ENCODE results near the gene AAGAB. TPM values are rescaled to one million over a fixed set of nuclear protein-coding genes. Genes with fewer than 3 reads are reported as not detected.

AAGAB gene
- total RNA-seq, 3 donors from 2014 or later (not counting 1 experiment from before 2014, with no cell fraction given): 41.1 to 44.3 (median 42.5) TPM

DNA sequence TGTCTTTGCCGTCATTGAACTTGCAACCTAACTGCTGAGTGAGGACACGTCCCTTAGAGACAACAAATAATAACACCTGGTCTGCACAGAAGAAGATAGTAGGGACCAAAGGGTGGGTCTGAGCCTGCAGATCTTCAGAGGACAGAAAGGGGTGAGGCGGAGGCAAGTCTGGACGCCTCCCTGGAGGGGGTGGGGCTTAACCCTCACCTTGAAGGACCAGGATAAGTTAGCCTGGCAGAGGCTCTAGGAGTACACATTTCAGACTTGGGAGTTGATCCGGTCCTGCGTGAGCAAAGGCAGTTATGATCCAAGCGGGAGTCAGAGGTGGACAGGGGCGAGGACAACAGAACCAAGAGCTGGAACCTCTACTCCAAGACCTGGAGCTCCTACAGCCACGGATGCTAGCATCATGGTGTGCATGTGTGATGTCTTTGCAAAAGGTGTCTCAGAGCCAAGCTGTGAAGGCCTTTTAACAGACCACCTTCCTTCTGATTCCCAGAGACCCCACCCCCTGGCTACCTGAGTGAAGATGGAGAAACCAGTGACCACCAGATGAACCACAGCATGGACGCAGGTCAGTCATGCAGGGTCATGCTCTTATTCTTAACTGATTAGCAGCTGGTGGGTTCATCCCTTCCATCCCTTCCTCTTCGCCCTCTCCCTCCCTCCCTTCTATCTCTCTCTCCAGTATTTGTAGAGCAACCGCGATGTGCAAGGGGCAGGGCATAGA lies 88.0 kb downstream of the AAGAB start:
- no peaks in the 10 kb centered on the region for H3K9me3 Mint-ChIP-seq
- H3K4me1 Mint-ChIP-seq: peaks cover 28 to 41% of the 10 kb centered on the region in 2 donors
- Histone ChIP-seq H3K27me3 (ENCODE audit: control insufficient read depth, insufficient read depth, low read length) (no peaks in the 10 kb centered on the region), H3K4me3 (ENCODE audit: low read length) (no peak overlapping the region), H3K27ac (ENCODE audit: low read length) (no peak overlapping the region), H3K4me1 (ENCODE audit: control insufficient read depth, insufficient read depth, low read length) (peaks cover 12% of the 10 kb centered on the region), H3K36me3 (ENCODE audit: control insufficient read depth, insufficient read depth, low read length) (peaks cover 52% of the 10 kb centered on the region), H3K9me3 (ENCODE audit: control insufficient read depth, insufficient read depth, low read length) (no peaks in the 10 kb centered on the region)
- no peaks in the 10 kb centered on the region for H3K27me3 Mint-ChIP-seq (ENCODE audit: low read depth in 2 of 2)
- H3K4me3 Mint-ChIP-seq: no peak overlapping the region
- no peak for DNase-seq
- H3K36me3 Mint-ChIP-seq: peaks cover 14% of the 10 kb centered on the region
- intact Hi-C loops (cut with micrococcal nuclease): no loop called here
- H3K27ac Mint-ChIP-seq: peak overlapping the region in 1 of 2 donors; percentile 60
- ATAC-seq: no peak
- 91% methylated on average over 12 of the region's 13 CpGs for WGBS (ENCODE audit: insufficient coverage)
- TF ChIP-seq, protein P1, sequence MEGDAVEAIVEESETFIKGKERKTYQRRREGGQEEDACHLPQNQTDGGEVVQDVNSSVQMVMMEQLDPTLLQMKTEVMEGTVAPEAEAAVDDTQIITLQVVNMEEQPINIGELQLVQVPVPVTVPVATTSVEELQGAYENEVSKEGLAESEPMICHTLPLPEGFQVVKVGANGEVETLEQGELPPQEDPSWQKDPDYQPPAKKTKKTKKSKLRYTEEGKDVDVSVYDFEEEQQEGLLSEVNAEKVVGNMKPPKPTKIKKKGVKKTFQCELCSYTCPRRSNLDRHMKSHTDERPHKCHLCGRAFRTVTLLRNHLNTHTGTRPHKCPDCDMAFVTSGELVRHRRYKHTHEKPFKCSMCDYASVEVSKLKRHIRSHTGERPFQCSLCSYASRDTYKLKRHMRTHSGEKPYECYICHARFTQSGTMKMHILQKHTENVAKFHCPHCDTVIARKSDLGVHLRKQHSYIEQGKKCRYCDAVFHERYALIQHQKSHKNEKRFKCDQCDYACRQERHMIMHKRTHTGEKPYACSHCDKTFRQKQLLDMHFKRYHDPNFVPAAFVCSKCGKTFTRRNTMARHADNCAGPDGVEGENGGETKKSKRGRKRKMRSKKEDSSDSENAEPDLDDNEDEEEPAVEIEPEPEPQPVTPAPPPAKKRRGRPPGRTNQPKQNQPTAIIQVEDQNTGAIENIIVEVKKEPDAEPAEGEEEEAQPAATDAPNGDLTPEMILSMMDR (IDR thresholded peaks at IDR 0.05): no peak

DNA sequence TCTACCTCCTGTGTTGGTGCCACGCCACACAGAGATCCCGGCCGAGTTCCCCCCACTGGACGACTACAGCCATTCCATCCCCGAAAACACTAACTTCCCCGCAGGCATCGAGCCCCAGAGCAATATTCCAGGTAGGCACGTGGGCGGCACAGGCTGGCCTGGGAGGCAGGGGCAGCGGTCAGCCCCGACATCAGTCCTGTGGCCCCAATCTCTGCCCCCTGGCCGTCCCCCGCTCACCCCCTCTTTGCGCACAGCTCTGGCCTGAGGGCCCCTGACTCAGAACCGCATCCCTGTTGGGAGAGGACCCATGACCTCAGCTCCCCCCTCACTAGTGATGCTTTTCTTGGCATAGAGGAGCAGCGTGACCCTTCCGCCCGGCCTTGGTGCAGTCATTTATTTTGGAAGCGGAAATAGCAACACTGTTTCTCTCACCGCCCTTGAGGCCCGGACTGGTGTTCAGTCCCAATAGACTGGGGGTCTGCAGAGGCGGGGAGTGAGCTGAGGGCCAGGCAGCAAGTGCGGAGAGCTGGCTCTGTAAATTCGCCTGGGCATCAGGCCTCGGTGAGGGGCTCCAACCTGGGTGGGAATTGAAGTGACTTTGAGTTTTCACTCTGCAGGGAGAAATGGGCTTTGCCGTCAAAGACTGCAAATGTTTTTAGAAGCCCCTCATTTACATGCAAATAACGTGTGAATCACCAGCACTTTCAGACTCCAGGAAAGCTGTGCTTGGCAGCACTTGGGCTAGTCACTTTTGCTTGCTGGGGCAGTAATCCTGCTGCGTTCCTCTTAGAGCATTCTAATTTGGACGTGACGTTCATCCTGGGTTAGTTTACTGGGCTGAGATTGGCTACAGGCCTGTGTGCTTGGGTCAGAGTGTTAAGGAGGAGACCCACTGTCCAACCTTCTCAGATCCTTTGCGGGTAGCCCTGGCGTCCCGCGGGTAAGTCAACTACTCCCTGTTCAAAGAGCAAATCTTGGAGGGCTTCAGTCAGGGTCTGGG lies 88.9 kb downstream of the AAGAB start:
- TF ChIP-seq, protein P1 (IDR thresholded peaks at IDR 0.05): no peak

DNA sequence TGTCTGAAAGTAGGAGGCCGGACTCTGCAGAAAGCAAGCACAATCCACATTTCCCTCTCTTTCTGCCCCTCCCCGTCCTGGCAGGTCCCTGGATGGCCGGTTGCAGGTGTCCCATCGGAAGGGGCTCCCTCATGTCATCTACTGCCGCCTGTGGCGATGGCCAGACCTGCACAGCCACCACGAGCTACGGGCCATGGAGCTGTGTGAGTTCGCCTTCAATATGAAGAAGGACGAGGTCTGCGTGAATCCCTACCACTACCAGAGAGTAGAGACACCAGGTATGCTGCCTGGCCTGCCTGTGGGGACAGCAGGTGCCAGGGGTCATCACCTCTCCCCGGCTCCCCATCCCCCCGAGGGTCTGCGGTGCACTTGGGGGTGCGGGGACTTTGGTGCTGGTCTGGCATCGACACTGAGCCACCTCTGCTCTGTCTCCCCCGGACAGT lies 89.6 kb downstream of the AAGAB start:
- peaks cover 42% of the 10 kb centered on the region for H3K36me3 ChIP-seq (ENCODE audit: control insufficient read depth, insufficient read depth, low read length)
- Mint-ChIP-seq H3K4me3 (no peak overlapping the region), H3K4me1 (peaks cover 24 to 39% of the 10 kb centered on the region in 2 donors), H3K27ac (peak overlapping the region in 1 of 2 donors; percentile 24), H3K27me3 (ENCODE audit: low read depth in 2 of 2) (no peaks in the 10 kb centered on the region), H3K9me3 (no peaks in the 10 kb centered on the region), H3K36me3 (peaks cover 8% of the 10 kb centered on the region)
- TF ChIP-seq, protein P1 (IDR thresholded peaks at IDR 0.05): no peak
- H3K9me3 ChIP-seq (ENCODE audit: control insufficient read depth, insufficient read depth, low read length): no peaks in the 10 kb centered on the region
- no peak overlapping the region for H3K4me3 ChIP-seq (ENCODE audit: low read length)
- DNase-seq (no peak), ATAC-seq (no peak)
- intact Hi-C loops (cut with micrococcal nuclease): no loop called here
- no peaks in the 10 kb centered on the region for H3K27me3 ChIP-seq (ENCODE audit: control insufficient read depth, insufficient read depth, low read length)
- 98% methylated on average over 16 of the region's 17 CpGs for WGBS (ENCODE audit: insufficient coverage)
- peaks cover 15% of the 10 kb centered on the region for H3K4me1 ChIP-seq (ENCODE audit: control insufficient read depth, insufficient read depth, low read length)
- H3K27ac ChIP-seq (ENCODE audit: low read length): no peak overlapping the region

More for the DNA sequence above, 88.9 kb downstream of the AAGAB start:
- H3K27ac ChIP-seq (ENCODE audit: low read length): no peak overlapping the region
- intact Hi-C loops (cut with micrococcal nuclease): no loop called here
- peaks cover 48% of the 10 kb centered on the region for H3K36me3 ChIP-seq (ENCODE audit: control insufficient read depth, insufficient read depth, low read length)
- Mint-ChIP-seq H3K9me3 (no peaks in the 10 kb centered on the region), H3K36me3 (peaks cover 8% of the 10 kb centered on the region), H3K27me3 (ENCODE audit: low read depth in 2 of 2) (no peaks in the 10 kb centered on the region), H3K4me3 (no peak overlapping the region), H3K4me1 (peaks cover 28 to 45% of the 10 kb centered on the region in 2 donors), H3K27ac (peak overlapping the region in 1 of 2 donors; percentile 24)
- WGBS (ENCODE audit: insufficient coverage): 97% methylated on average over 34 of the region's 34 CpGs
- no peaks in the 10 kb centered on the region for H3K27me3 ChIP-seq (ENCODE audit: control insufficient read depth, insufficient read depth, low read length)
- ATAC-seq (no peak), DNase-seq (no peak)
- no peaks in the 10 kb centered on the region for H3K9me3 ChIP-seq (ENCODE audit: control insufficient read depth, insufficient read depth, low read length)
- no peak overlapping the region for H3K4me3 ChIP-seq (ENCODE audit: low read length)
- H3K4me1 ChIP-seq (ENCODE audit: control insufficient read depth, insufficient read depth, low read length): peaks cover 15% of the 10 kb centered on the region

All from natural killer cell (primary cell).